IgD-negative memory B cell (primary cell): Measurements from ENCODE around the gene C10orf67. TPM values are rescaled to one million over a fixed set of nuclear protein-coding genes. Genes with fewer than 3 reads are reported as not detected.
"Not testable (repeated sequence)": the region's sequence is repeated elsewhere in the genome, so short reads cannot be mapped to it uniquely, and the experiment has no call there.

Experiments used
- H3K27ac Mint-ChIP-seq, 3 donors: one replicate each; pipeline ENCODE4 v1.8.0; 2020 to 2022; ENCODE audit warnings: mild to moderate bottlenecking in 3 of 3, mixed read lengths in 3 of 3, moderate library complexity in 1 of 3
- H3K27me3 Mint-ChIP-seq: one replicate; pipeline ENCODE4 v1.8.0; 2021; ENCODE audit warnings: mixed read lengths
- H3K36me3 Mint-ChIP-seq: one replicate; pipeline ENCODE4 v1.8.0; 2020; ENCODE audit warnings: mild to moderate bottlenecking, mixed read lengths
- H3K4me1 Mint-ChIP-seq, 3 donors: one replicate each; pipeline ENCODE4 v1.8.0; 2020 to 2022; ENCODE audit warnings: mixed read lengths in 3 of 3, mild to moderate bottlenecking in 1 of 3
- H3K4me3 Mint-ChIP-seq, 4 donors: one replicate each; pipeline ENCODE4 v1.8.0; 2020 to 2022; ENCODE audit warnings: mild to moderate bottlenecking in 4 of 4, mixed read lengths in 4 of 4, moderate library complexity in 3 of 4
- H3K9me3 Mint-ChIP-seq, 3 donors: one replicate each; pipeline ENCODE4 v1.8.0; 2020 to 2021; ENCODE audit warnings: mixed read lengths in 3 of 3, mild to moderate bottlenecking in 1 of 3
- polyA plus RNA-seq: library from polyadenylated mRNA; unstranded; fragments of 300-500 nt; fragmentation: Illumina TruSeq; gene quantifications from one replicate; pipeline ENCODE4 v1.2.3, GENCODE V29; 2021

C10orf67 gene
- polyA plus RNA-seq, 1 donor from 2014 or later, result not detected

DNA sequence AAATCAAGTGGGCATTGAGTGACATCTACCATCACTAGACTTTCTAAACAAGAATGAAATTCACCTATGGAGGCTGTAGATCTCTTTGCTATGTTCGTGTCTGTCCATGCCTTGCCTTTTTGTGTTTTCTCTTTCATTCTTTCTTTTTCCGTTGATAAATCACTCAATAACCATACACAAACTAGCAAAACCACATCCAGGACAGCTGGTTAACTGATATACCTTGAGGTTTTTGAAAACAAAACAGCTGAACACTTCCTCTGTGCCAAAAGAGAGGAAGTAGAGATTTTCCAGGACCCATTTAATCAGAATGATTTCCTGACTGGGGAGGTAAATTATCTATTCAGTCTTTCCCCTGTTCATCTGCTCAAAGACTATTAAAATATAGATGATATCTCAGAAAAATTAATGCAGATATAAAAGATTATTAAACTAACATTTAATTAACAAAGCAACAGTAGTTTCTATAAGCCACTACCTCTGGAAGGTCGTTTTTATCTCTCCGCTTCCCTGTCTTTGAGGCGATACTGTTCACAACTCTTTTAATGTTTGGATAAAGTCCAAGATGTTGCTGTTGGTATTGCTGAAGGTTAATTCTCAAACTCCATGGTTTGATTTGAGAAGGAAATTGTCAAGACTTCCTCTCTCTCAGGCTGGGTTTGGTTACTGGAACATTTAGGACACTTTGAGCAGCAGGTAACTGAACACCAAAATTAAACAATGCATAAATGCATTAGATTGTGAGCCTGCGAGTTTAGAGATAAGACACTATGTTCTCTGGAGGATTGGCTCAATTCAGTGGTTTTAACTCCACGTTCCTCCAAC, 24.4 kb upstream of the C10orf67 start:
- peaks cover 3% of the 10 kb centered on the region for H3K36me3 Mint-ChIP-seq
- H3K4me3 Mint-ChIP-seq, result peak overlapping the region; percentile 2 to 67 (median 28)
- H3K27ac Mint-ChIP-seq, result no peak overlapping the region
- peaks cover 22 to 26% (median 23%) of the 10 kb centered on the region in 3 donors for H3K4me1 Mint-ChIP-seq
- H3K27me3 Mint-ChIP-seq, result peaks cover 39% of the 10 kb centered on the region
- H3K9me3 Mint-ChIP-seq, result no peaks in the 10 kb centered on the region

DNA sequence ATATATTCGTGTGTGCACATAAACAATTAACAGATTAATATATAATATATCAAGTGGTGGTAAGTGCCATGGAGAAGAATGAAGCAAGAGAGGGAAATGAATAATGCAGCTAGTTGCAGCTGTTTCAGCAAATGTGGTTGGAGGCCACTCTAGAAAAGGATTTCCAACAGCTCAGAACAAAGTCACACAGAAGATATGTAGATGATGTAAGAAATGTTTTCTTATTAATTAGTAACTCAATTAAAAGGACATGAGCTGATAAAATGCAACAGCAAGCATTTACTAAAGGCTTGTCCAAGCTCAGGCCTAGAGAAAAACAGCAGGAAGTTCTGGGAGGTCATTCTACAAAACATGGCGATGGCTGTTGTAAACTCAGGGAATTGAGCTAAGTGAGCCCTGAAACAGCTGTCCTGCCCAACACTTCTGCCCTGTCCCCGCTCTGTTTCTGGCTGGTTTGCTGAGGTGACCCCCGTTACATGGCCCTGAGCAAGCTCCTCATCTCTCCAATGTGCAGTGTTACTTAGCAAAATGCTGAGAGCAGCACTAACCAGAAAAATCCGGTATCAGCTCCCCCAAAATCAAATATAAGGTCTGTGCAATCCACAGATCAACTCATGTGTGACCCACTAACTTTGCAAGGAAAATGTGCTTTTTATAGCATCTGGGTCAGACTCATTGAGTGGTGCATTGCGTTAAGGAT, 23.4 kb upstream of the C10orf67 start:
- Mint-ChIP-seq H3K27me3 (peaks cover 42% of the 10 kb centered on the region), H3K27ac (no peak overlapping the region), H3K9me3 (no peaks in the 10 kb centered on the region), H3K4me3 (peak overlapping the region in 2 of 4 donors; percentile 4 to 67), H3K4me1 (peaks cover 28 to 31% (median 29%) of the 10 kb centered on the region in 3 donors), H3K36me3 (no peaks in the 10 kb centered on the region)

DNA sequence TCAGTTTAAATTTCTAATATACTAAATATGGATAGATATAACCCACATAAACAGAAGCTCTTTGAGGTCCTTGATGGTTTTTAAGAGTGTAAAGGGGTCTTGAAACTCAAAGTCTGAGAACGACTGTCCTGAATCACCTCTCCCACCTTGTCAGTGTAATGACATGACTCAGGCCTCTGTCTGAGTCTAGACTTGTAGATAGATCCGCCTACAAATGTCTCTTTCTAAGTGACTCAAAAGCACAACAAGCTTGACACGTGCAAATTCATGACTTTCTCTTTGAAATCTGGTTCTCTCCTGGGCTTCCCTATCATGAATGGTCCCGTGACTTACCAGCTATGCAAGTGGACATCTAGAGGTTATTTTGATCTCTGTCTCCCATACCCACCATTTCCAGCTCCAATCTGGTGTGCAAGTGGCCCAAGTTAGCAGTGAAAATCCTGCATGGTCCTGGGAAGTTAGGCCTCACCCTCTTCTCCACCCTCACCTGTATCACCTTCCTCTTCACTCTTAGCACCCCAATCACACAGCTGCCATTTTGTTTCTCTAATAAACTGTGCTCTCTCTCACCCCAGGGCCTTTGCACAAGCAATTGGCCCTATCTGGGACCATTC, 20.9 kb upstream of the C10orf67 start:
- Mint-ChIP-seq H3K27ac (peak overlapping the region in 1 of 3 donors; percentile 16), H3K27me3 (peaks cover 54% of the 10 kb centered on the region), H3K4me1 (peaks cover 26 to 32% (median 31%) of the 10 kb centered on the region in 3 donors)
- not testable (repeated sequence) for H3K4me3 Mint-ChIP-seq, H3K36me3 Mint-ChIP-seq, H3K9me3 Mint-ChIP-seq

DNA sequence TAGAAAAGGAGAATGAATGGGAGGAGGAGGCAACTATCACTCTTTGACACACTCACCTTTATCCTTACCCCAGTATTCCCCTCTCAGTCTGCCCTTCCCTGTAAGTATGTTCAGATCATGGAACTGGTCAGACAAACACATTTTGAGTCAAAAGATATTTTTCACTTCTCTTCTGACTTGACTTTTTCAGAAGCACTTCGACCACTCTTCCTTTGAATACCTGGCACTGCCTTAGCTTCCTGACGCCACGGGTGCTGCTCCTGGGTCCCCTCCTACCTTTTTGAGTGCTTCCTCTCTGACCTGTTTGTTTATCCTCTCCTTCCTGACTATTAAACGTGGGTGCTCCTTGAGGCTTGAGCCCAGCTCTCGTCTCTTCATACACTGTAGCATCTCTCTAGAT, 19.8 kb upstream of the C10orf67 start:
- no peaks in the 10 kb centered on the region for H3K9me3 Mint-ChIP-seq
- no peak overlapping the region for H3K27ac Mint-ChIP-seq
- H3K4me1 Mint-ChIP-seq, result peaks cover 24 to 32% (median 26%) of the 10 kb centered on the region in 3 donors
- peaks cover 50% of the 10 kb centered on the region for H3K27me3 Mint-ChIP-seq
- H3K4me3 Mint-ChIP-seq, result peak overlapping the region in 1 of 4 donors; percentile 25
- no peaks in the 10 kb centered on the region for H3K36me3 Mint-ChIP-seq

DNA sequence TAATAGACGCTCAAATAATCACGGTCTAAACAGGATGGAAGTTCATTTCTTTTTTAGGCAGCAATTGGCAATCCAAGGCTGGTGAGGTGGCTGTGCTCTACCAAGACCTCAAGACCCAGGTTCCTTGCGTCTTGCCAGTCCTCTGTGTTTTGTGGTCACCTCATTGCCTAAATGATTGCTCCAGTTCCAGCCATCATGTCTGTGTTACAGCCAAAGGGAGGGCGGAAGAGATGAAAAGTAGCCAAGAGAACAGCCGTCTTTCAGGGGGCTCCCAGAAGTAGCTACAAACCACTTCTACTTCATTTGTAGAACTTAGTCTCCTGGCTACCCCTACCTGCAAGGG, 19.2 kb upstream of the C10orf67 start:
- Mint-ChIP-seq H3K36me3 (no peaks in the 10 kb centered on the region), H3K4me3 (peak overlapping the region in 2 of 4 donors; percentile 0 to 35), H3K27me3 (peaks cover 47% of the 10 kb centered on the region), H3K27ac (no peak overlapping the region), H3K9me3 (no peaks in the 10 kb centered on the region), H3K4me1 (peaks cover 18 to 27% (median 21%) of the 10 kb centered on the region in 3 donors)

DNA sequence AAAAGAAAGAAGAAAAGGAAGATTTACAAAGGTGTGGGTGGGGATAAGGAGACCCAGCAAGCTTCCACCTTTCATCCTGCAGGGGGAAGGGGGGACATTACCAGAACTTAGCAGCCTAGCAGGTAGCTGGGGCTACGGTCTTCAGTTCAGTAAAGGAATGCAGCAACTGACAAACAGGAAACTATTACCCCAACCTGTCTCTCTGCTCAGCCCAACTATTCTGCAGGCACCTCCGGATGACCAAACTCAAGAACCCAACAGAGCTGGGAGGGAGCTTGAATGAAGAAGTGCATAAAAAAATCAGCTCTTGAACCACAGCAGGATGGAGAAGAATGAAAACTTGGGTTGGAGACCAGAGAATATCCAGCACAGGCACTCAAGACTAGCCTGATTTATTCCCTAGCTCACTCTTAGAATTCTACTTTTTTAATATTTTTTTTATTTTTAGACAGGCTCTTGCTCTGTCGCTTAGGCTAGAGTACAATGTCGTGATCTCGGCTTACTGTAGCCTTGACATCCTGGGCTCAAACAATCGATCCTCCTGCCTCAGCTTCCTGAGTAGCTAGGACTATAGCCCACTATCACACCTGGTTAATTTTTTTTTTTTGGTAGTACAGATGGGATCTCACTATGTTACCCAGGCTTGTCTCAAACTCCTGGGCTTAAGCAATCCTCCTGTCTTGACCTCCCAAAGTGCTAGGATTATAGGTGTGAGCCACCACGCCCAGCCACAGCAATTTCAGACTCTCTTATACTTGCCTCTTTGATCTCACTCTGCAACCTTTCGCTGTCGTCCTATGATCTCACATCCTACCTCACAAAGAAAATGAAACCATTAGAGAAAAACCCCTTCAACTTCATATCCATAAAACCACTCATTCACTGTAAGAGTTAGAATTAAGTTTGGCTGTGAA, 18.5 kb upstream of the C10orf67 start:
- H3K27ac Mint-ChIP-seq, result no peak overlapping the region
- H3K4me3 Mint-ChIP-seq, result peak overlapping the region in 3 of 4 donors; percentile 0 to 35 (median 6)
- peaks cover 44% of the 10 kb centered on the region for H3K27me3 Mint-ChIP-seq
- H3K36me3 Mint-ChIP-seq, result no peaks in the 10 kb centered on the region
- peaks cover 11 to 21% (median 14%) of the 10 kb centered on the region in 3 donors for H3K4me1 Mint-ChIP-seq
- no peaks in the 10 kb centered on the region for H3K9me3 Mint-ChIP-seq

DNA sequence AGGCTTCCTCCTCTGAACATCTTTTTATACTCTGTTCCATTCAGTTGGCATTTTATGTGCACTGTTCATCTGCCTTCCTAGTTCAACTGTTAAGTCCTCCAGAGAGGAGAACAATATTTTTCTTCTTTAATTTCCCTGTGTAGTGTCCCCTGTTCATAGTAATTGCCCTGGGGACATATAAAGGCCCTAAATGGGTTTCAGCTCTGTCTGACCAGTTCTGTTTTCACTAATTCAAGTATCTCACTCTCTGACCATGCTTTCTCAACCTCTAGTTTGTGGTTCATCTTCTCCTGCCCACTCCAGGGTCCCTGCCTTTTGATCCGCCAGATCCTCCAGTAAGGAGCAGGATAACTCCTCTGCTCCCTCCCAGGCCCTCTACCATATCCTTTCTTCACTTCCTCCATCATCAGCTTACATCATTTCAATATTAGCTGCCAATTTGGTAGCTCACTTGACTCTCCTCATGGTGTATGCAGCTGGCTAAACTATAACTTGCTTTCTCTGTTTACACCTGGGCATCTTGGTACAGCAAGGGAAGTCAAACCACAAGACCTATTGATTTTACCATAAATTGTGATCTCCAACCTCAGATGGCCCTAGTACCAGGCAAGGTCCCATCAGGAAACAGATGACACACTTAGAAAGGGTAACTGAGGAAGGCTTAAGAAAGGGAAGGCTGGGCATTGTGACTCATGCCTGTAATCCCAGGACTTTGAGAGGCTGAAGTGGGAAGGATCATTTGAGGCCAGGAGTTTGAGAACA, 17.7 kb upstream of the C10orf67 start:
- no peak overlapping the region for H3K27ac Mint-ChIP-seq

DNA sequence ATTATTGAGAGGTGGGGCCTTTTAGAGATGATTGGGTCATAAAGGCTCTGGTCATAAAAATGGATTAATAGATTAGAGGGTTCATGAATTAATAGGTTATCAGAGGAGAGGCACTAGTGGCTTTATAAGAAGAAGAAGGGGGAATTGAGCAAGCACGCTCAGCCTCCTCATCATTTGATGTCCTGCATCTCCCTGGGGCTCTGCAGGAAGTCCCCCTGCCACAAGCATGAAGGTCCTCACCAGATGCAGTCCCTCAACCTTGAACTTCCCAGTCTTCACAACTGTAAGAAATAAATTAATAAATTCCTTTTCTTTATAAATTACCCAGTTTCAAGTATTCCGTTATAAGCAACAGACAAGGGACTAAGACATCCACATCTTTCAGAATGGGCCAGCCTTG, 17.1 kb upstream of the C10orf67 start:
- Mint-ChIP-seq H3K4me3 (no peak overlapping the region), H3K27me3 (peaks cover 41% of the 10 kb centered on the region), H3K27ac (no peak overlapping the region), H3K36me3 (no peaks in the 10 kb centered on the region), H3K9me3 (no peaks in the 10 kb centered on the region), H3K4me1 (peaks cover 7 to 16% (median 11%) of the 10 kb centered on the region in 3 donors)

More for the DNA sequence above, 17.7 kb upstream of the C10orf67 start:
- Mint-ChIP-seq H3K36me3 (no peaks in the 10 kb centered on the region), H3K4me3 (no peak overlapping the region), H3K9me3 (no peaks in the 10 kb centered on the region), H3K4me1 (peaks cover 7 to 17% (median 11%) of the 10 kb centered on the region in 3 donors), H3K27me3 (peaks cover 43% of the 10 kb centered on the region)

DNA sequence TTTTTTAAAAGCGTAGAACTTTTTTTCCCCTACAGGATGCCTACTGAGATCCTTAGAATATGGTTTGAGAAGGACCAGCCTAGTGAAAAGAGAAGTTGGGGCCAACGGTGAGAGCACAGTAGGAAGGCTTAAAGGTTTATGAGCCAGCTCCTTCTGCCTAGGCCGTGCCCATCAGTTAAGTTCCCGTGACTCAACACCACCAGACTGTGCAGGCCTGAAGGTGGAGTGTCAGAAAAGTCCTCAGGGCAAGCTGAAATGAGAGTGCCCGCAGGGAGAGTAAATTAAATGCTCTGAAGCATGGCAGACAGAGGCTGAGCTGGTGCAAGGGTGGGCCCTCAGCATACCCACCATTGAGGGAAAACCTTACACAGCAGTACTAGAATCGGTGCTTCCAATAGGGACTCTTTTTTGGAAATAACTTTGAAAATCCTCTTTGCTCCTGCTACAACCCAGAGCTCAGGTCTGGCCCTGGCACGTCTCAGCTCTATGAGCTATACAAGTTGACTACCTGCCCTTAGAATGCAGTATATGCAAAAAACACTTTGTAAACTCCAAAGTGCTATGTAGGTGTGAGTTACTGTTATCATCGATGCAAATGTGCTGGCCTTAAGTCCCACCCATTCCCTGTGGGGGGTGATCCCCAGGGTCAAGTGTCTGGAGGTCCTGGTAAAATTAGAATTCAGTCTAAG, 15.2 kb upstream of the C10orf67 start:
- Mint-ChIP-seq H3K27me3 (peaks cover 33% of the 10 kb centered on the region), H3K4me3 (no peak overlapping the region), H3K27ac (no peak overlapping the region), H3K9me3 (no peaks in the 10 kb centered on the region), H3K4me1 (peaks cover 7 to 14% (median 7%) of the 10 kb centered on the region in 3 donors), H3K36me3 (no peaks in the 10 kb centered on the region)

DNA sequence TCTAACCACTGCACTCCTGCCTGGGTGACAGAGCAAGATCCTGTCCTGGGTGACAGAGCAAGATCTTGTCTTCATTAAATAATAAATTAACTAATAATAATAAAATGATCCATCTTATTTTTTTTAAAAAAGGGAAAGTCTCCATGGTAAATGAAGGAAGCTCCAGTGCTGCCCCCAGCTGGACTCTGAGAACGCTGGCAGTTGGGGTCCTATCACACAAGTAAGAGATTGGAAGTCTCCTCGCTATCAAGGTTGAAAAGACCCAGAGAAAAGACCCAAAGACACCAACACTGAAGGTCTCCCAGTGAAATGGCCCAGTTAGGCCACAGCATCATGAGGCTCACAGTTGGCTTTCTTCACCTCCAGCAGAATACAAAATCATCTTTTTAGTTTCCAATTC, 13.8 kb upstream of the C10orf67 start:
- H3K27me3 Mint-ChIP-seq, result peaks cover 20% of the 10 kb centered on the region
- H3K4me1 Mint-ChIP-seq, result peaks cover 2 to 7% (median 2%) of the 10 kb centered on the region in 3 donors
- no peaks in the 10 kb centered on the region for H3K36me3 Mint-ChIP-seq
- no peak overlapping the region for H3K27ac Mint-ChIP-seq
- H3K9me3 Mint-ChIP-seq, result no peaks in the 10 kb centered on the region
- no peak overlapping the region for H3K4me3 Mint-ChIP-seq

DNA sequence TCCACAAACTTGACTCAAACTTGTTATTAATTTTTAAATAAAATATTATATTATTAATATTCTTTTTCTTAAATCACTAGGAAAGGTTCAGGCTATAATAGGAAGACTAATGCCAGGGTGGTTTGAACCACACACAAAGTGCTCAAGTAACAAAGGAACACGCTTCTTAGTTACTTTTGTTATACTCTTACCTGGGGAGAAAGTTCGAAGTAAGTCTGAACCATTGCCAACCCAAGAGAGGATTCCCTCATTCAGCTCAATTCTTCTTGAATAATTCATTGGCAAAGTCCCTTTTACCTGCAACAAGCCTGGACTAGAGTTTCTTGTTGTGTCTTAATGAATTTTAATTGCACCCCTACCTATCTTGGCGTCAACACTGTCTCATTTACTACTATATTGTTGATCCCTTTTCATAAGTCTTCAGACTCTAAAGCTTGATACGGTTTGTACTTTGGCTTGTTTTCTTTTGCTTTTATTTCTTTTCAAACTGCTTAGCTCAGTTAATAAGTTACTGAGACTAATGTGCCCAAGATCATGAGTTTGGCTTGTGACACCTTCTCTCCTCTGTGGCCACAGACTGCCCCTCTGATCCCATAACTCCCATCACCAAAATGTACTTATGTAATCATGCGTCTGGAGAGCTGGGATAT, 10.2 kb upstream of the C10orf67 start:
- no peak overlapping the region for H3K4me3 Mint-ChIP-seq
- H3K27ac Mint-ChIP-seq, result no peak overlapping the region
- no peaks in the 10 kb centered on the region for H3K9me3 Mint-ChIP-seq

DNA sequence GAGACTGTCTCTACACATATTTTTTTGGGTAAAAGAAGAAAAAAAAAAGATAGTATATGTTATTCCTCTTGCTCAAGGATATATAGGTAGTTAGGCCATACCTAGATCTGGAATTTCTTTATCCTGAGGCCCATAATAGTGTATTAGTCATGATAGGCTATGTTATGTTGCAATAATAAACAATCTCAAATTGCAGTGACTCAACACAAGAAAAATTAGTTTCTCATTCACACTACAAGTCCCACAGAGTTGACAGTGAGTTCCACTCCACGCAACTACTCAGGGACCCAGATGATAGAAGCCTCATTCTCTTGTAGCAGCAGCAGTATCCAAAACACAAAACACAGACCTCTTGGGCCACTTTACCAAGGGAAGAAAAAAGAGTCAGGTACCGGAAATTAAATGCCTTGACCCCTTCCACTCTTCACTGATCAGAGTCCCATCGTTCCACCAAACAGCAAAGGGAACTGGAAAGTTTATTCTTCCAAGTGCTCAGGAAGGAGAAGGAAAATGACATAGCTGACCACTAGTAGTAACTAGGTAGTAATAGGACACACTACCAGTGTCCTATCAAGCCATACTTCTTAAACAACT, 7.4 kb upstream of the C10orf67 start:
- H3K27ac Mint-ChIP-seq, result no peak overlapping the region
- H3K27me3 Mint-ChIP-seq, result peaks cover 5% of the 10 kb centered on the region
- no peaks in the 10 kb centered on the region for H3K36me3 Mint-ChIP-seq
- H3K9me3 Mint-ChIP-seq, result no peaks in the 10 kb centered on the region
- H3K4me3 Mint-ChIP-seq, result no peak overlapping the region
- H3K4me1 Mint-ChIP-seq, result peaks cover 0 to 2% (median 0%) of the 10 kb centered on the region in 3 donors

More for the DNA sequence above, 10.2 kb upstream of the C10orf67 start:
- H3K36me3 Mint-ChIP-seq, result no peaks in the 10 kb centered on the region
- H3K4me1 Mint-ChIP-seq, result peaks cover 0 to 2% (median 0%) of the 10 kb centered on the region in 3 donors
- H3K27me3 Mint-ChIP-seq, result peaks cover 3% of the 10 kb centered on the region

DNA sequence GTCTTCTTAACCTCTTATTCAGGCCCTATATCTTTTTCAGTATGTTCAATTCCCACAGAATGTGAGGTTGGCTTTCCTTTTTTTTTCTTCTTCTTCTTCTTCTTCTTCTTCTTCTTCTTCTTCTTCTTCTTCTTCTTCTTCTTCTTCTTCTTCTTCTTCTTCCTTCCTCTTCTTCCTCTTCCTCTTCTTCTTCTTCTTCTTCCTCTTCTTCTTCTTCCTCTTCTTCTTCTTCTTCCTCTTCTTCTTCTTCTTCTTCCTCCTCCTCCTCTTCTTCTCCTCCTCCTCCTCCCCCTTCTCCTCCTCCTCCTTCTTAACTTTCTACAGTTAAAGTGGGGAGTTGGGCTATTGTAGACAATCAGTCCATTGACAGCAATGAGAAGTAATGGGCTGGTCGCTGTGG, 6.1 kb upstream of the C10orf67 start:
- H3K4me3 Mint-ChIP-seq, H3K27ac Mint-ChIP-seq: not testable (repeated sequence)

More for the DNA sequence above, 6.1 kb upstream of the C10orf67 start:
- not testable (repeated sequence) for H3K4me1 Mint-ChIP-seq, H3K27me3 Mint-ChIP-seq, H3K9me3 Mint-ChIP-seq, H3K36me3 Mint-ChIP-seq
